HG02678 (cell line): Measurements from ENCODE around the gene ANKRD9.

Experiments
- ATAC-seq: cut with Tn5 transposase; IDR thresholded peaks from one replicate; pipeline ENCODE4 v1.9.1; 2021; ENCODE audit warnings: mild to moderate bottlenecking, moderate library complexity; ENCODE audit not compliant: unreplicated experiment

The ANKRD9 gene

DNA sequence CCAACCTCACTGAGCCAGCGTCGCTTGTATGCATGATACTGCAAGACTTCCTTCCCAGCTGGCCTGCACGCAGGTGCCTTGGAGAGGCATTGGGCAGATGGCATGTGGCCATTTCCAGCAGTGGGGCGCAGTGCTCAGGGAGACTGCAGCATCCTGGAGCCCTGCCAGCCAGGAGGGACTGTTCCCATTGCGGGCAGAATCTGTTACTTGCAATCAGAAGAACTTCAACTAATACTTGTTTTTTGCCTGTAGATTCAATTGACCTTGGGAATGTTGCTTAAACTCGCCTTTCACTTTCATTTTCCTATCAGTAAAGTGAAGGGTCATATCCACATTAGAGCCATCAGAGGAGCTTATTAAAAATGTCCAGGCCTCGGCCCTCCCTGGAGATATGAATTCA is 29.8 kb downstream of the ANKRD9 start:
- ATAC-seq = no peak

DNA sequence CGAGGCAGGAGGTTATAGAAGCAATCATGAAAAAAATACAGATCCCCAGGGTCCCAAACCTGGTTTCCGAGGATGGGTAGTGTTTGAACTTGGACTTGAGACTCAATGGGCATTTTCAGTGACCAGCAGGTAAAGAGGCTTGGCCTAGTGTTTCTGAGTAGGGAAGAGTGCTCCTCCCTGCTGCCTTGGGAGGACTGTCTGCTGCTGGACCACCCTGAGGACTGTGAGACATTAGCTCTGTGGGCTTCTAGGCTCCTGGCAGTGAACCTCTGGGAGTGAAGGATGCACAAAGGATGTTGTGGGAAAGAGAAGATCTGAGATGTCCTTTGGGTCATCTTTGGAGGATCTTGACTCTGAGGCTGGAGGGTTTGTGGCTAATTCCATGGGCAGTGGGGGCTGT is 30.5 kb downstream of the ANKRD9 start:
- ATAC-seq = no peak

DNA sequence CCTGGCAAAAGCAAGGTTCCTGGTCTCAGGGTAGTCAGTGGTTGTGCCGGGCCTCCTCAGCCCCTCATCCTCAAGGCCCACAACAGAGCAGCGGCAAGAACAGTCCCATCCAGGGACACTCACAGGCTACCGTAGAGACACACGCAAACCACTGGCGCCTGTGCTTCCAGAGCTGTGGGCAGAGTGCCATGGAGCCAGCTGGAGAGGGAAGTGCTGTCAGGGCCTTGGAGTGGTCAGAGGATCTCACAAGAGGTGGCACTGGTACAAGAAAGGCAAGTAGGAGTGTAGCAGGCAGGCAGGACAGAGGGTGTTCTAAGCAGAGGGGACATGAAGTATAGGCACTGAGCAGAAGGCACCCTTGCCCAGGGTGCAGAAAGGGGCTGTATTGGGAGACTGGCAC is 34.6 kb downstream of the ANKRD9 start:
- no peak for ATAC-seq

DNA sequence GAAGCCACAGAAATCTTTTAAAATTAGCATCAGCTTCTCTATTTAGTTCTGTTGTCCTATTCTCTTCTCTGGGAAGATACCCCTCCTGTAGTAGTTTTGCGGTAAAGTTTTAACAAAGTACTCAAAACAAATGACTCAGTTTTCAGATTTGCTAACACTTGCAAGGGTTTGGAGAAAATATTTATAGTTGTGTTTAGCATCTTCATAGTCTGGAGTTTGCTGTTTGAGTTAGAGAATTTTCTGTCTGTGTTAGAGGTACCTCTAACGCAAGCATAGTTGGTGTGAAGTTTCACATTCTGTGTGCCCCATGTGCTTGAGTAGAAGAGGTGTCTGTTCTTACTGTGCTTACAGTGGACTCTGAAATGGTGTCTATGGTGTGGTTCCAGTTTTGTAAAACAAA is 36.0 kb downstream of the ANKRD9 start:
- ATAC-seq = no peak

DNA sequence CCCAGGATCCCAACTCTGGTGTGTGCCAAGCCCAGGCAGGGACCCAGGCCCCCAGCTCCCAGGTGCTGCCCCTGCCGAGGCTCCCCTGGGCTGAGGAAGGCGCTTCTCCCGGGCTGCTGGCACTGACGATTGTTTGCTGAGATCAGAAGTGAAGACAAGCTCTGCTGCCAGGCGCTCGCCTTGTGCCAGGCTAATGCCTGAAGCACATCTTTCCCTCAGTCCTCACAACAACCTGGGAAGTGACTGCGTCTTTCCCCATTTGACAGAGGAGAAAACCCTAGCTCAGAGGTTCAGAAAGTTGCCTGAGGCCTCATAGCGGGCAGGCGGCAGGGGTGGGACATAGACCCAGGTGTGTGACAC is 36.8 kb downstream of the ANKRD9 start:
- ATAC-seq = no peak

DNA sequence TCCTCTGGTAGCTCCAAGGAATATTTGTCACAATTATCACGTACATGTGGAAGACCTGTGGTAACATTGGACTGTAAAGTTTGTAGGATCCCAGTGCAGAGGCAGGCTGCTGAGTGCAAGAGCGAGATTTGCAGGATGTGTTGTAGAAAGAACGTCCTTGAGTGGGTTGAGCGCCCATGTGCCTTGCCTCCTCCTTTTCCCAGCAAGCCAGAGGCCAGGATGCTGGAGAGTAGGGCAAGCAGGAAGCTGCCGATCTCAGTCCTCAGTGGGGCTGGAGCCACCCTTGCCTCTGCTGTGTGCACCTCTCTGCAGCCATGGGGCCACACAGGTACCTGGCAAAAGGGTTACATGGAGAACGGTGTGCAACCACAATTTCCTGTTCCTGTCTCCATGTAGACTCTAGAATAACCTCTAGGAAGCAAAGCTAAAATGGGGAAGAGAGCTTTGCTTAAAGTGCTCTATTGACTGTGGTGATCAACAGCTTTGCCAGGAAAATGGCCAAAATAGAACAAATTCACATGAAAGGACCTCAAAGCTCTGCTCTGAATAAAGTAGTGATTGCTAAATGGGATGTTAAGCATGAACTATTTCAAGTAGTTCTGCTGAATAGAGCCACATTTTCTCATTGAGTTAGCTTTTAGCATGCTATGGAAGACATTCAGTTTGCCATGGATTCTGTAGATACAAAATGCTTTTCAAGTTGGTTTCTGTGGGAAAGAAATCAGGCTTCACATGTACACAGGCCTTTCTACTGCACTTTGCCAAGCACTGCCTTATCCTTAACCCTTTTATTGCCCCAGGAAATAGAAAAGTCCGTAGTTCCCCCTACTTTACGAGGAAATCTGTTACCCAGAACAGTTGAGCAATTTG is 37.4 kb downstream of the ANKRD9 start:
- ATAC-seq = no peak

DNA sequence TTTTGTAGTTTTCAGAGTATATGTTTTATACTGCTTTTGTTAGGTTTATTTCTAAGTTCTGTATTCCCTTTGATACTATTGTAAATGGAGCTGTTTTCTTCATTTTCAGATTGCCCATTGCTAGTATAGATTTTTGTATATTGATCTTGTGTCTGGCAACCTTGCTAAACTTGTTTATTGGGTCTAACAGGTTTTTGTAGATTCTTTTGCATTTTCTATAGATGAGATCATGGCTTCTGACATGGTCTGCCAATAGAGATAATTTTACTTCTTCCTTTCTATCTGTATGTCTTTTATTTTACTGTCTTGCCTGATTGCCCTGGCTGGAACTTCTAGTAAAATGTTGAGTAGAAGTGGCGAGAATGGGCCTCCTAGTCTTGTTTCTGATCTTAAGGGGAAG is 40.3 kb downstream of the ANKRD9 start:
- no peak for ATAC-seq

DNA sequence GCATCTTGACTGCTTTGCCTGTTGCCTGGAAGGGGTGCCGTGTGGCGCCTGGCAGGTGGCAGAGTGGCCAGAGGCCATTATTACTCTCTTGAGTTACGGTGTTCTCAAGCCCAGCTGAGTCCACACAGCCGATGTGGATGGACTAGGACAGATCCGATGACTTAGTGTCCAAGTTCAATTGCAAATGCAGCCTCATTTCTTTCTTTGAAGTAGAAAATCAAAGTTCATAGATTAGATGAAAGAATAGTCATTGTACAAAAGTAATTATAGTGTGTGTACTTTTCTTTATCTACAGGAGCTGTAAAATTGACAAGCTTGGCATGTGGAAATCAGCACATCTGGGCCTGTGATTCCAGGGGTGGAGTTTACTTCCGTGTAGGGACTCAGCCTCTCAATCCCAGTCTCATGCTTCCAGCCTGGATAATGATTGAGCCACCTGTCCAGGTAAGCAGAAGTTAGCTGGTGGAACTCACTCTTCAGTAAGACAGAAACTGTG is 44.7 kb downstream of the ANKRD9 start:
- no peak for ATAC-seq

DNA sequence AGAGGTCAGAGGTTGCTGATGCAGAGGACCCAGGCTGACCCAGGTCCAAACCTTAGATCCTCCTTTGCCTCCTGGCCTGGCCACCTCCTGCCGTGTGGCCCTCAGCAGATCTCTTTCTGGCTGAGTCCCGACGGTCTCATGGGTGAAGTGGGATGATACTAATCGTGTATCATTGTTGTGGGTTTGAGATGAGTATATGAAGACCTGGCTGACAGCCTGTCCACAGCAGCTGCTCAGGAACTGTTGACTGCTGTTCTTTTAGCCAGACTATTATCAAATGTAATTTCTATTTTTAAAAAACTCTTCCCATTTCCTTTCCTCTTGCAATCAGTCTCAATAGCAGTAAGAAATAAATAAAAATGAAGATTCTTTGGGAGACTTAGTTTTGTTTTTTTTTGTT is 45.6 kb downstream of the ANKRD9 start:
- no peak for ATAC-seq

DNA sequence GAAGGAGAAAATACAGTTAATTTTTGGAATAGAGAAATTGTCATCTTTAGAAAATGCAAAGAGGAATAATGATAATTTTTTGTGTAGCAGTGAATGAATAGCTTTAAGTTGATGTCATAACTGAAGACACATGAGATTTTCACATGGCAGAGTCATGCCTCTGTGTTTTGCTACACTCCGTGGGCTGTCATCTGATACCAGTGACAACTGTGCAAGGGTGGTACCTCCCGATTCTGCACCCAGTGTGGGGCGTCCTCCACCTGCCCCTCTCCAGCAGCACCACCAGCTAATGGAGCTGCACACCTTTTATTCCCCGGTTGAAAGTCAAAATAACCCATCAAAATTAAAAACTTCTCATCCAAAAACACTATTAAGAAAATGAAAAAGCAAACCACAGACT is 47.2 kb downstream of the ANKRD9 start:
- ATAC-seq = no peak

DNA sequence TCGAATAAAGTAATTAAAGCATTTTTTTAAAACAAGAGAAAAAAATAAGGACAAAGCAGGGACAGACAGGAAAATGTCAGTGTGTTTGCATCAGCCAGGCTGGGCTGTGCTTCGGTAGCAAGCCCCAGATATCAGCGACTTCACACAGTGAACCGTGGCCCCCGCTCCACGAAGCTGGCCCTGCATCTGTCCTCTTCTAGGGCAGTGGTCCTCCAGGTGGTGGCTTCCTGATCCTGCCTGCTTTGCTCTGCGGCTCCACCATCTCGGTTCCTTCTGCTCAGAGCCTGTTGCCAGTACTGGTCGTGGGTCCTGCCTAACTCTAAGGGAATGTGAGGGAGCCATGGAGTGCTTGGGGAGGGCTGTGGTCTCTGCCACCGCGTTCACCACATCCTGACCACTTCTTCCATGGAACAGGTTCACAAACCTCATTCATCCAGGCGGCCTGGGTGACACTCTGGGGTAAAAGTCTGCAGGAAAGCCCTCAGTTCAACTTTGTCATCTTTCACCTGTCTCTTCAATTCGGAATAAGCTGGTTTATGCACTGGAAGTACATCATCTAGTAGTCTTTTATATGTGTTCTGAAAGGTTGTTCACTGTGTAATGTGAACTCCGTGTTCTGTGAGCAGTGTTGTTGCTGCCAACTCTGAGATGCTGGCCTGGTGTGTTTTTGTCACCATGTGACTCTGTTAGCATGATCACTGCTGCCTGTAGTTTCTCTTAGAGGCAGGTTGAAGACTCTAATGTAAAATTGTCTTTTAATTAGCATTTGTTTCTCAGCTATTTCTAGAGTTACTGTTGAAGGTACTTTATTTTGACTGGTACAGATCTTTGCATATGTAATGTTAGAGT is 47.9 kb downstream of the ANKRD9 start:
- no peak for ATAC-seq

DNA sequence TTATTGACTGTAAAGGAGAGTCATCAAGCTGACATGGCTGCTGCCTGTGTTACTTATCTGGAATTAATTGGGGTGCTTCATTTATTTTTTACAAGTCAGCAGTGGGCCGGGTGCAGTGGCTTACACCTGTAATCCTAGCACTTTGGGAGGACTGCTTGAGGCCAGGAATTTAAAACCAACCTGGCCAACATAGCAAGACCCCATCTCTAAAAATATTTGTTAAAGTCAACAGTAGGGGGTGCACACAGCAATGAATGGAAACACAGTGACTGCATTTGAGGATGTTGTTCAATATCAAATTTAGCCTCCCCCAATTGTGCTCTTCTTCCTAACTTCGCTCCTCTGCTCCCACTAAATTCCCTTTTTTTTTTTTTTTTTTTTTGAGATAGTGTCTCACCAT is 52.1 kb downstream of the ANKRD9 start:
- no peak for ATAC-seq

DNA sequence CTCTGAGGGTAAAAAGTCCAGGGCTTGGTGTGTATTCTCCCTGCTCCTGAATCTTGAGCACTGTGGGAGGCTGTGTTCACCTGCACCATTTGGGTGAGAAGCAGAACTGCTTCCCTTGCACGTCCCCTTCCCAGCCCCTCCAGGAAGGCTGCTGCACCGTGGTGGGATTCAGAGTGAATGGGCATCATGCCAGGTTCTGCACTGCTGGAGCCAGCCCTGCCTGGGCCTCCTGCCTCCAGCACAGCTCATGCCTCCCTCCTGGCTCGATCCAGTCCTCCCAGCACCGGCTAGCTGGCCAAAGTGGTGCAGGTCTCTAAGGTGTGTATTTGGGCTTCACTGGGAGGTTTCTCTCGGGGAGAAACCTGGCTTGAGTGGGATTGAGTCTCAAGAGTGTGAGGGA is 54.9 kb downstream of the ANKRD9 start:
- no peak for ATAC-seq

DNA sequence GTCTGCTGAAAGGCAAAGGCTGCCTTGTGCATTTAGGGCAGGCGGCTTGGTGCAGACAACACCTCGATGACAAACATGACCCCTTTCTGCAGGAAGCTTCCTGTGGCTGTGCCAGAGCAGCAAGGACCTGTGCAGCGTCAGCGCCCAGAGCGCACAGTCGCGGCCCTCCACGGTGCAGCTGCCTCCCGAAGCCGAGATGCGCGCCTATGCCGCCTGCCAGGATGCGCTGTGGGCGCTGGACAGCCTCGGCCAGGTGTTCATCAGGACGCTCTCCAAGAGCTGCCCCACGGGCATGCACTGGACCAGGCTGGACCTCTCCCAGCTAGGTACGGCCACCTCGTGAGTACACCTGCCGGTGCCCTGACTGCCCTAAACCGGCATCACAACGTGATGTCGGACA is 57.3 kb downstream of the ANKRD9 start:
- no peak for ATAC-seq
